ENCODE results near the gene MAP9.

The MAP9 gene

DNA sequence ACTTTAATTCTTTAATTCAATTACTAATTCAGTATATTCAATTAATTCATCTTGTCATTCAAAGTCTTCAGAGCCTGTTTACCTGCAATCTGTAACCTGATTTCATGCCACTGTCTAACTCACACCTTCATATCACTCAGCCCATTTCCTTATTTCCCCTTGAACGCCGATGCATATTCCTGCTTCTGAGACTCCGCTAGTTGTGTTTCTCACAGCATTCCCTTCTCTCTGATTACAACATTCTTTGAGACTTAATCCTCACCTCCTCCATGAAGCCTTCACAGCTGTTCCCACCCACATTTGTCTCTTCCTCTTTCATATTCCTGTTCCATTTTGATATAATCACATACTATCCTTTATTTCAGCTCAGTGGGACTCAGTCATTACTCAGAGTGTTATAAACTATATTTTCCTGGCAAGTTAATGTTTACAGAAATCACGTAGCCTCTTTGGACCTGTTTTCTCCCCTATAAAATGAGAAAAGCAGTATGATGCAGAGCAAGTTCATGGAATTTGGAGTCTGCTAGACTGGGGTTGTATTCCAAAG is 69.0 kb downstream of the MAP9 start:
- H3K27ac ChIP-seq (replicated peaks) = no peak overlapping the region
- TF ChIP-seq, protein P1, sequence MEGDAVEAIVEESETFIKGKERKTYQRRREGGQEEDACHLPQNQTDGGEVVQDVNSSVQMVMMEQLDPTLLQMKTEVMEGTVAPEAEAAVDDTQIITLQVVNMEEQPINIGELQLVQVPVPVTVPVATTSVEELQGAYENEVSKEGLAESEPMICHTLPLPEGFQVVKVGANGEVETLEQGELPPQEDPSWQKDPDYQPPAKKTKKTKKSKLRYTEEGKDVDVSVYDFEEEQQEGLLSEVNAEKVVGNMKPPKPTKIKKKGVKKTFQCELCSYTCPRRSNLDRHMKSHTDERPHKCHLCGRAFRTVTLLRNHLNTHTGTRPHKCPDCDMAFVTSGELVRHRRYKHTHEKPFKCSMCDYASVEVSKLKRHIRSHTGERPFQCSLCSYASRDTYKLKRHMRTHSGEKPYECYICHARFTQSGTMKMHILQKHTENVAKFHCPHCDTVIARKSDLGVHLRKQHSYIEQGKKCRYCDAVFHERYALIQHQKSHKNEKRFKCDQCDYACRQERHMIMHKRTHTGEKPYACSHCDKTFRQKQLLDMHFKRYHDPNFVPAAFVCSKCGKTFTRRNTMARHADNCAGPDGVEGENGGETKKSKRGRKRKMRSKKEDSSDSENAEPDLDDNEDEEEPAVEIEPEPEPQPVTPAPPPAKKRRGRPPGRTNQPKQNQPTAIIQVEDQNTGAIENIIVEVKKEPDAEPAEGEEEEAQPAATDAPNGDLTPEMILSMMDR (IDR thresholded peaks at IDR 0.05; ENCODE audit: insufficient read depth, low read length) = no peak
- TF ChIP-seq SPI1 (IDR thresholded peaks at IDR 0.05; ENCODE audit: borderline replicate concordance, low read depth) (no peak), GABPA (IDR thresholded peaks at IDR 0.05; ENCODE audit: low read depth) (no peak), POLR2AphosphoS5 (IDR thresholded peaks at IDR 0.05; ENCODE audit: low read depth) (no peak)
- TF ChIP-seq, protein P2, sequence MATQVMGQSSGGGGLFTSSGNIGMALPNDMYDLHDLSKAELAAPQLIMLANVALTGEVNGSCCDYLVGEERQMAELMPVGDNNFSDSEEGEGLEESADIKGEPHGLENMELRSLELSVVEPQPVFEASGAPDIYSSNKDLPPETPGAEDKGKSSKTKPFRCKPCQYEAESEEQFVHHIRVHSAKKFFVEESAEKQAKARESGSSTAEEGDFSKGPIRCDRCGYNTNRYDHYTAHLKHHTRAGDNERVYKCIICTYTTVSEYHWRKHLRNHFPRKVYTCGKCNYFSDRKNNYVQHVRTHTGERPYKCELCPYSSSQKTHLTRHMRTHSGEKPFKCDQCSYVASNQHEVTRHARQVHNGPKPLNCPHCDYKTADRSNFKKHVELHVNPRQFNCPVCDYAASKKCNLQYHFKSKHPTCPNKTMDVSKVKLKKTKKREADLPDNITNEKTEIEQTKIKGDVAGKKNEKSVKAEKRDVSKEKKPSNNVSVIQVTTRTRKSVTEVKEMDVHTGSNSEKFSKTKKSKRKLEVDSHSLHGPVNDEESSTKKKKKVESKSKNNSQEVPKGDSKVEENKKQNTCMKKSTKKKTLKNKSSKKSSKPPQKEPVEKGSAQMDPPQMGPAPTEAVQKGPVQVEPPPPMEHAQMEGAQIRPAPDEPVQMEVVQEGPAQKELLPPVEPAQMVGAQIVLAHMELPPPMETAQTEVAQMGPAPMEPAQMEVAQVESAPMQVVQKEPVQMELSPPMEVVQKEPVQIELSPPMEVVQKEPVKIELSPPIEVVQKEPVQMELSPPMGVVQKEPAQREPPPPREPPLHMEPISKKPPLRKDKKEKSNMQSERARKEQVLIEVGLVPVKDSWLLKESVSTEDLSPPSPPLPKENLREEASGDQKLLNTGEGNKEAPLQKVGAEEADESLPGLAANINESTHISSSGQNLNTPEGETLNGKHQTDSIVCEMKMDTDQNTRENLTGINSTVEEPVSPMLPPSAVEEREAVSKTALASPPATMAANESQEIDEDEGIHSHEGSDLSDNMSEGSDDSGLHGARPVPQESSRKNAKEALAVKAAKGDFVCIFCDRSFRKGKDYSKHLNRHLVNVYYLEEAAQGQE (IDR thresholded peaks at IDR 0.05; ENCODE audit: insufficient replicate concordance, low read depth) = no peak
- DNase-seq (ENCODE audit: low read depth in 1 of 2, low spot score in 1 of 2) = no peak
- no peak overlapping the region for H3K4me3 ChIP-seq (replicated peaks; ENCODE audit: insufficient read depth, low read length)
- no peaks in the 10 kb centered on the region for H3K27me3 ChIP-seq (ENCODE audit: insufficient read depth, poor library complexity, severe bottlenecking)

DNA sequence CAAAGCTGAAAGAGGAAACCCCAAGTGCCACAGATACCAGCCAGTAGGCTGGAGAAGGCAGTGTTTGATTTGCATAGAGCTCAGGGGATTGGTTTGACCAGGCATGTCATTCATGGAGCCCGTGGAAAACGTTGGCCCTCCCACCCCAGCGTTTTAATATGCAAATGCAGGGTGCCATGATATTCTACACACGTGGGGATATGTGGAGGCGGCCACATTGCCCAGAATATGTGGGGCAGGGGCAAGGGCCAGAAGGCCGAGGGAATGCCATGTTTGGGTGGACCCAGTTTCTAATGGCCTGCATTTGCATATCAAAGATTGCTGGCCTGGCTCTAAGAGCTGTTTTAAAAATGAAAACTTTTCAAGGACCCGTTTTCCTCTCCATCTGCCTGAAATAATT is 71.1 kb downstream of the MAP9 start:
- TF ChIP-seq POLR2AphosphoS5 (IDR thresholded peaks at IDR 0.05; ENCODE audit: low read depth) = no peak
- TF ChIP-seq, protein P1 (IDR thresholded peaks at IDR 0.05; ENCODE audit: insufficient read depth, low read length) = no peak
- TF ChIP-seq, protein P2 (IDR thresholded peaks at IDR 0.05; ENCODE audit: insufficient replicate concordance, low read depth) = no peak
- no peak for TF ChIP-seq GABPA (IDR thresholded peaks at IDR 0.05; ENCODE audit: low read depth)
- no peak for TF ChIP-seq SPI1 (IDR thresholded peaks at IDR 0.05; ENCODE audit: borderline replicate concordance, low read depth)
- DNase-seq (ENCODE audit: low read depth in 1 of 2, low spot score in 1 of 2) = no peak
- H3K4me3 ChIP-seq (replicated peaks; ENCODE audit: insufficient read depth, low read length) = no peak overlapping the region

DNA sequence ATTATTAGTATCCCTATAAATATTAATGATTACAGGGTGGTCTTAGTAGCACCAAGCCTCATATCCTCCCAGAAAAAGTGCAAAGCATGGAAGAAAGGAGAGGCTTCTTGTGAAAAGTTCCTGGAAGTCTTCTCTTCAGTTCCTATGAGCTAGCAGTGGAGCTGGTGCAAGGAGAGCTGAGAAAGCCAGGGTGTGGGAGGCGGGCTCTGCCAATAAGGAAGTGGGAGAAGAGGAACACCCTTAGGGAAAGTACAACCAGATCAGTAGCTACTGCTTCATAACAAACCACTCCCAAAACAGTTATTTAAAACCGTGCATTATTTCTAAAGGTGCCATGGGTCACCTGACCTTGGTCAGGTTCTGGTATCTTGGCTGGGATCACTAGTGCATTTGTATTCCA is 72.4 kb downstream of the MAP9 start:
- no peak for DNase-seq (ENCODE audit: low read depth in 1 of 2, low spot score in 1 of 2)
- no peak for TF ChIP-seq POLR2AphosphoS5 (IDR thresholded peaks at IDR 0.05; ENCODE audit: low read depth)
- no peak for TF ChIP-seq GABPA (IDR thresholded peaks at IDR 0.05; ENCODE audit: low read depth)
- TF ChIP-seq, protein P2 (IDR thresholded peaks at IDR 0.05; ENCODE audit: insufficient replicate concordance, low read depth) = no peak
- TF ChIP-seq, protein P1 (IDR thresholded peaks at IDR 0.05; ENCODE audit: insufficient read depth, low read length) = no peak
- TF ChIP-seq SPI1 (IDR thresholded peaks at IDR 0.05; ENCODE audit: borderline replicate concordance, low read depth) = no peak
- H3K4me3 ChIP-seq (replicated peaks; ENCODE audit: insufficient read depth, low read length) = no peak overlapping the region
- H3K27me3 ChIP-seq (ENCODE audit: insufficient read depth, poor library complexity, severe bottlenecking) = no peaks in the 10 kb centered on the region
- no peak overlapping the region for H3K27ac ChIP-seq (replicated peaks)

More for the DNA sequence above, 71.1 kb downstream of the MAP9 start:
- Histone ChIP-seq H3K27ac (replicated peaks) (no peak overlapping the region), H3K27me3 (ENCODE audit: insufficient read depth, poor library complexity, severe bottlenecking) (no peaks in the 10 kb centered on the region)

Measured in HL-60 (cell line).